Vagina (tissue), 2 donors: Measurements from ENCODE around the gene SPIRE2.
A peak's percentile ranks its signal among the peaks of the same experiment; 100 is the strongest.

Source experiments
- CTCF ChIP-seq, 3 experiments: fragments of 450-650 bp in 2 of 3; fragments of 200-600 bp in 1 of 3; sonication (generic) in 1 of 3; IDR thresholded peaks; one replicate each; pipeline ENCODE4 v1.5.1; 2017 to 2019; ENCODE audit warnings: antibody characterized with exemption in 3 of 3, mild to moderate bottlenecking in 2 of 3, moderate library complexity in 2 of 3
- POLR2A ChIP-seq, 2 donors: fragments of 450-650 bp; IDR thresholded peaks; one replicate each; pipeline ENCODE4 v1.6.1; 2017; ENCODE audit warnings: antibody characterized with exemption in 2 of 2, mild to moderate bottlenecking in 2 of 2, moderate library complexity in 2 of 2
- POLR2AphosphoS5 ChIP-seq, 2 donors: sonication (generic); formaldehyde crosslinking; IDR thresholded peaks; one replicate each; pipeline ENCODE4 v1.9.0; 2017; ENCODE audit warnings: antibody characterized with exemption in 2 of 2, mild to moderate bottlenecking in 2 of 2, low read depth in 1 of 2; ENCODE audit not compliant: insufficient read depth in 1 of 2

- peak in 1 of 2 donors; percentile 75 for TF ChIP-seq POLR2A (IDR thresholded peaks at IDR 0.05)
- TF ChIP-seq CTCF (IDR thresholded peaks at IDR 0.05) = peak in 1 of 3 experiments; percentile 14
- TF ChIP-seq POLR2AphosphoS5 (IDR thresholded peaks at IDR 0.05; ENCODE audit: insufficient read depth in 1 of 2, low read depth in 1 of 2) = peak in 1 of 2 donors; percentile 91
These were observed 45.1 kb downstream of the SPIRE2 start, which contains the start of gene TCF25 for GRCh38 chr16:89873109-89873971.
